GM06990 (cell line): ENCODE measurements around the gene NSRP1.

Experiments
- DNase-seq: peaks from one replicate; pipeline ENCODE4 v3.0.0-alpha.2; 2011; ENCODE audit not compliant: insufficient read length; ENCODE audit errors: extremely low read depth
- H3K27me3 ChIP-seq: replicated peaks from 2 replicates; pipeline ENCODE4 v1.6.0; 2011; ENCODE audit warnings: low read length; ENCODE audit not compliant: control insufficient read depth, insufficient read depth
- H3K36me3 ChIP-seq: 2 replicates; pipeline ENCODE4 v1.5.1; 2011; ENCODE audit warnings: low read length; ENCODE audit not compliant: control insufficient read depth, insufficient read depth
- H3K4me3 ChIP-seq: replicated peaks from 2 replicates; pipeline ENCODE4 v1.5.1; 2011; ENCODE audit warnings: low read depth, mild to moderate bottlenecking, control low read depth, low read length
- CTCF ChIP-seq: IDR thresholded peaks from 2 replicates; pipeline ENCODE4 v1.5.1; 2011; ENCODE audit warnings: low read length, control low read depth, mild to moderate bottlenecking, inconsistent platforms; ENCODE audit not compliant: insufficient read depth, poor library complexity, severe bottlenecking

The NSRP1 gene

GRCh38 chr17:30218799-30219198 lies 102.2 kb downstream of the NSRP1 start:
- TF ChIP-seq CTCF, result no peak
- DNase-seq, result no peak
- Histone ChIP-seq H3K36me3 (no peaks in the 10 kb centered on the region), H3K27me3 (no peaks in the 10 kb centered on the region), H3K4me3 (no peak overlapping the region)

GRCh38 chr17:30219315-30219714 lies 102.7 kb downstream of the NSRP1 start:
- Histone ChIP-seq H3K4me3 (no peak overlapping the region), H3K27me3 (no peaks in the 10 kb centered on the region), H3K36me3 (no peaks in the 10 kb centered on the region)
- TF ChIP-seq CTCF, result no peak
- DNase-seq, result no peak

GRCh38 chr17:30219833-30220232 lies 103.2 kb downstream of the NSRP1 start:
- TF ChIP-seq CTCF, result no peak
- Histone ChIP-seq H3K27me3 (no peaks in the 10 kb centered on the region), H3K4me3 (no peak overlapping the region), H3K36me3 (no peaks in the 10 kb centered on the region)
- no peak for DNase-seq

- no peaks in the 10 kb centered on the region for H3K27me3 ChIP-seq
- TF ChIP-seq CTCF, result no peak
Observed at GRCh38 chr17:30220414-30220813, 103.8 kb downstream of the NSRP1 start.

GRCh38 chr17:30221346-30221745 lies 104.7 kb downstream of the NSRP1 start:
- TF ChIP-seq CTCF, result no peak
- Histone ChIP-seq H3K36me3 (no peaks in the 10 kb centered on the region), H3K27me3 (no peaks in the 10 kb centered on the region), H3K4me3 (no peak overlapping the region)
- DNase-seq, result no peak

More at GRCh38 chr17:30220414-30220813, 103.8 kb downstream of the NSRP1 start:
- Histone ChIP-seq H3K36me3 (no peaks in the 10 kb centered on the region), H3K4me3 (no peak overlapping the region)
- no peak for DNase-seq

- no peaks in the 10 kb centered on the region for H3K27me3 ChIP-seq
Observed at GRCh38 chr17:30222251-30222650, 105.6 kb downstream of the NSRP1 start.

More at GRCh38 chr17:30222251-30222650, 105.6 kb downstream of the NSRP1 start:
- no peak for TF ChIP-seq CTCF
- Histone ChIP-seq H3K36me3 (no peaks in the 10 kb centered on the region), H3K4me3 (no peak overlapping the region)
- DNase-seq, result no peak
